Measurements from ENCODE around the gene MAD2L1. TPM values are rescaled to one million over a fixed set of nuclear protein-coding genes. Genes with fewer than 3 reads are reported as not detected.
A peak's percentile ranks its signal among the peaks of the same experiment; 100 is the strongest.

The MAD2L1 gene
- total RNA-seq, 3 donors from 2014 or later, result 2.6 to 4.4 (median 3.2) TPM

- no peaks in the 10 kb centered on the region for H3K27me3 ChIP-seq
- H3K9me3 ChIP-seq, result no peaks in the 10 kb centered on the region
- TF ChIP-seq CTCF (IDR thresholded peaks at IDR 0.05) (no peak), POLR2AphosphoS5 (IDR thresholded peaks at IDR 0.05) (no peak), POLR2A (IDR thresholded peaks at IDR 0.05) (no peak)
- no peak for DNase-seq (ENCODE audit: low spot score in 2 of 2)
- no peak overlapping the region for H3K4me3 ChIP-seq
- H3K27ac ChIP-seq, result no peak overlapping the region
- H3K4me1 ChIP-seq, result no peaks in the 10 kb centered on the region
- intact Hi-C loops (cut with DNase I; ENCODE audit: low total_unique reads), result no loop called here
- H3K36me3 ChIP-seq, result no peaks in the 10 kb centered on the region
These were observed 13.8 kb downstream of the MAD2L1 start for GRCh38 chr4:120052856-120053255.

- H3K4me3 ChIP-seq, result no peak overlapping the region
- H3K4me1 ChIP-seq, result no peaks in the 10 kb centered on the region
- H3K27ac ChIP-seq, result no peak overlapping the region
- TF ChIP-seq POLR2A (IDR thresholded peaks at IDR 0.05) (no peak), POLR2AphosphoS5 (IDR thresholded peaks at IDR 0.05) (no peak), CTCF (IDR thresholded peaks at IDR 0.05) (no peak)
- H3K27me3 ChIP-seq, result no peaks in the 10 kb centered on the region
- intact Hi-C loops (cut with DNase I; ENCODE audit: low total_unique reads), result no loop called here
- H3K36me3 ChIP-seq, result no peaks in the 10 kb centered on the region
- H3K9me3 ChIP-seq, result no peaks in the 10 kb centered on the region
- DNase-seq (ENCODE audit: low spot score in 2 of 2), result no peak
These were observed 15.4 kb downstream of the MAD2L1 start for GRCh38 chr4:120051253-120051652.

GRCh38 chr4:120049732-120050494 is 16.7 kb downstream of the MAD2L1 start:
- TF ChIP-seq POLR2A (IDR thresholded peaks at IDR 0.05) (no peak), CTCF (IDR thresholded peaks at IDR 0.05) (peak; percentile 76 to 82 (median 77)), POLR2AphosphoS5 (IDR thresholded peaks at IDR 0.05) (peak in 1 of 3 donors; percentile 37)
- peak overlapping the region; percentile 42 to 66 for H3K27ac ChIP-seq
- no peaks in the 10 kb centered on the region for H3K9me3 ChIP-seq
- no peaks in the 10 kb centered on the region for H3K36me3 ChIP-seq
- H3K27me3 ChIP-seq, result no peaks in the 10 kb centered on the region
- DNase-seq (ENCODE audit: low spot score in 2 of 2), result peak; percentile 71 to 74
- intact Hi-C loops (cut with DNase I; ENCODE audit: low total_unique reads), result loop anchor here (5.0 kb wide), 1 partner anchor 738 kb away; no protein-coding TSS in a partner anchor
- H3K4me1 ChIP-seq, result no peaks in the 10 kb centered on the region
- peak overlapping the region; percentile 25 to 57 (median 41) for H3K4me3 ChIP-seq

- Histone ChIP-seq H3K36me3 (no peaks in the 10 kb centered on the region), H3K4me3 (no peak overlapping the region), H3K4me1 (no peaks in the 10 kb centered on the region), H3K9me3 (peaks cover 0 to 7% of the 10 kb centered on the region in 2 donors), H3K27ac (no peak overlapping the region), H3K27me3 (no peaks in the 10 kb centered on the region)
- intact Hi-C loops (cut with DNase I; ENCODE audit: low total_unique reads), result no loop called here
- DNase-seq (ENCODE audit: low spot score in 2 of 2), result no peak
- no peak for TF ChIP-seq CTCF (IDR thresholded peaks at IDR 0.05)
- no peak for TF ChIP-seq POLR2AphosphoS5 (IDR thresholded peaks at IDR 0.05)
- no peak for TF ChIP-seq POLR2A (IDR thresholded peaks at IDR 0.05)
These were observed 22.8 kb downstream of the MAD2L1 start for GRCh38 chr4:120043828-120044227.

- Histone ChIP-seq H3K4me1 (no peaks in the 10 kb centered on the region), H3K4me3 (no peak overlapping the region), H3K36me3 (no peaks in the 10 kb centered on the region), H3K27ac (no peak overlapping the region), H3K9me3 (no peaks in the 10 kb centered on the region), H3K27me3 (no peaks in the 10 kb centered on the region)
- TF ChIP-seq POLR2A (IDR thresholded peaks at IDR 0.05) (no peak), POLR2AphosphoS5 (IDR thresholded peaks at IDR 0.05) (no peak), CTCF (IDR thresholded peaks at IDR 0.05) (no peak)
- DNase-seq (ENCODE audit: low spot score in 2 of 2), result no peak
- intact Hi-C loops (cut with DNase I; ENCODE audit: low total_unique reads), result no loop called here
These were observed 29.2 kb downstream of the MAD2L1 start for GRCh38 chr4:120037411-120037810.
